ENCODE data around the gene TPR. TPM values are rescaled to one million over a fixed set of nuclear protein-coding genes. Genes with fewer than 3 reads are reported as not detected.

The TPR gene
- total RNA-seq, 1 donor from 2014 or later: 64.1 TPM

DNA sequence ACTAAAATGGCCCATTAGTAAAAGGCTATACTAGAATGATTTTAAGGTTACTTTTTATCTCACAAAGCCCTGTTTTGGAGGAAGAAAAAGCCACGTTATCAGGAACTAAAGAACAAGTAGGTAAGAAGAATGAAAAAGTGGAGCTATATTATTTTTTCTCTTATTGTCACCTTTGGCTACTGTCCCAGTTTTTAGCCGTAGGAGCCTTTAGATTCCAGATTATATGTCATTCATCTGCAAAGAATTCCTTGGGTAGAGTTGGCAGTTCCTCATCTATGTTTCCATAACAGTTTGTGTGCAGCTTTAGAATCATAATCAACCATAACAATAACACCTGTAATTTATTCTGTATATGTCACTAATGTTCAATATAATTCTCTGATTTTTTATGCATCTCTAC lies 83.8 kb downstream of the TPR start:
- no peak for DNase-seq (ENCODE audit: extremely low read depth, low read depth, low spot score)

GRCh38 chr1:186289943-186290545 lies 85.0 kb downstream of the TPR start:
- DNase-seq (ENCODE audit: extremely low read depth, low read depth, low spot score): no peak

GRCh38 chr1:186286615-186287315 lies 88.3 kb downstream of the TPR start:
- DNase-seq (ENCODE audit: extremely low read depth, low read depth, low spot score): no peak

DNA sequence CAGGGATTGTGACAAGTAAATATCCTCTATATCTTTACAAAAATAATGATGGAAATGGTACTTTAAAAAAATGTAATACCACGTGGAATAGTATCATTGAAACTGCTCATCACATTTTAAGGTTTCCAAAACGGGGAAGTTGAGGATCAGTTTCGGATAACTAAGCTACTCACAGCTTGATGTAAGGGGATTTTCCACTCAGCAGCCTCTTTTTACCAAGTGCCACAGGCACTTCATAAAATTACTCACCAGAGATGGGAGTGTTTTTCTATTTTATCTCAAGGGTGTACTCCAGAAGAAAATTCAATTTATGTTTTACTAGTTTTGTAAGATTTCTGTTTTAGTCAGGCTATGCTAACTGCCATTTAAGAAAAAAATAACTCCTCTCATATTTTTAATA lies 91.7 kb downstream of the TPR start:
- no peak for DNase-seq (ENCODE audit: extremely low read depth, low read depth, low spot score)

GRCh38 chr1:186282466-186282865 lies 92.6 kb downstream of the TPR start:
- DNase-seq (ENCODE audit: extremely low read depth, low read depth, low spot score): no peak

DNA sequence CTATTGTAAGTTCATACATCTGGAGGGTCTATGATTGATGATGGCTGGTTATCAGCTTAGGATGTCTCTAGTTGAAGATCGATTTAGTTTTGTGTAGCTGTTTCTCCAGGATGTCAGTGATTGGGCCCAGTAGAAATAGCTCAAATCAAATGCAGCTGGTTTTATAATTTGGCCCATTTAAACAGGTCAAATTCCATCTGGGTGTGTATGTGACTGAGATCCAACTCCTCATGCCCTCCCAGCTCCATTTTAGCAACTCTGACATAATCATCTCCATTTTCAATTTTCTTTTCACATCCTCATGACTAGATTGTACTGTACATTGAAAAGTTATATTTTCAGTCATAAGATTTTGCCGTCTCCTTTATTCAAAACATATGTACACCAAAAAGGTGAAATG lies 99.2 kb downstream of the TPR start:
- DNase-seq (ENCODE audit: extremely low read depth, low read depth, low spot score): no peak

- DNase-seq (ENCODE audit: extremely low read depth, low read depth, low spot score): no peak
These were observed 102.6 kb downstream of the TPR start for GRCh38 chr1:186272486-186272885.

GRCh38 chr1:186271032-186271431 lies 104.0 kb downstream of the TPR start:
- DNase-seq (ENCODE audit: extremely low read depth, low read depth, low spot score): no peak

Other genes with a start within 250 kb of the TPR start
- 0.18 TPM in 1 of 2 replicates, not detected in the other for gene PRG4, start 79.0 kb downstream of the TPR start, total RNA-seq
- 7.2 and 14.7 TPM in 2 replicates for gene ODR4, start 585 bp upstream of the TPR start, total RNA-seq
- not detected in 2 replicates for gene PDC, start 85.9 kb upstream of the TPR start, total RNA-seq

All from glomerular endothelial cell (primary cell).